Heart left ventricle (tissue), 13 donors: ENCODE data around the gene LMF1.

ENCODE experiments used
- CTCF ChIP-seq, 12 donors: fragments of 200-600 bp; sonication (generic) in 4 of 12; IDR thresholded peaks; one replicate each; pipeline versions ENCODE4 v1.5.0 to v1.8.0; 2018 to 2022; ENCODE audit warnings: antibody characterized with exemption in 12 of 12, mild to moderate bottlenecking in 5 of 12
- POLR2A ChIP-seq, 2 donors: fragments of 450-650 bp; IDR thresholded peaks; one replicate each; pipeline ENCODE4 v1.6.1; 2017; ENCODE audit warnings: antibody characterized with exemption in 2 of 2, mild to moderate bottlenecking in 2 of 2, moderate library complexity in 2 of 2
- donor health status: ischemic (EF 13 %, LVEDD 7.1; RV severe dilation, severe dysfunction).
- donor health status: DM: no; HTN: yes; CAD: no.
- donor health status: DM: no; HTN: no; CAD: no.
- donor health status: ischemic (EF 25% LVEDD 6.9; RV normal size, moderate dysfunction).
- donor health status: ischemic (EF 25% LVEDD 5.7; RV mildly dilated, moderate dysfunction).
- donor health status: ischemic (EF 35%, LVEDD 5.7; RV mildly dilated, moderate dysfunction).
- donor health status: nonischemic (EF 11% LVEDD 7.7; RV severe dilation, severe dysfunction).
- donor health status: DM: yes; HTN: yes; CAD: no.
- donor health status: PGD.
- donor health status: ischemic (EF 29% LVEDD 5.4; RV normal size, mild dysfunction).
- donor health status: nonischemic (EF 23%, LVEDD 6.1; RV moderate dilation, normal function).

- TF ChIP-seq CTCF (IDR thresholded peaks at IDR 0.05) = no peak
- TF ChIP-seq POLR2A (IDR thresholded peaks at IDR 0.05) = no peak
Measured at GRCh38 chr16:898216-898615, 72.6 kb downstream of the LMF1 start.
